ENCODE measurements around the gene PLCB4.

PLCB4 gene

DNA sequence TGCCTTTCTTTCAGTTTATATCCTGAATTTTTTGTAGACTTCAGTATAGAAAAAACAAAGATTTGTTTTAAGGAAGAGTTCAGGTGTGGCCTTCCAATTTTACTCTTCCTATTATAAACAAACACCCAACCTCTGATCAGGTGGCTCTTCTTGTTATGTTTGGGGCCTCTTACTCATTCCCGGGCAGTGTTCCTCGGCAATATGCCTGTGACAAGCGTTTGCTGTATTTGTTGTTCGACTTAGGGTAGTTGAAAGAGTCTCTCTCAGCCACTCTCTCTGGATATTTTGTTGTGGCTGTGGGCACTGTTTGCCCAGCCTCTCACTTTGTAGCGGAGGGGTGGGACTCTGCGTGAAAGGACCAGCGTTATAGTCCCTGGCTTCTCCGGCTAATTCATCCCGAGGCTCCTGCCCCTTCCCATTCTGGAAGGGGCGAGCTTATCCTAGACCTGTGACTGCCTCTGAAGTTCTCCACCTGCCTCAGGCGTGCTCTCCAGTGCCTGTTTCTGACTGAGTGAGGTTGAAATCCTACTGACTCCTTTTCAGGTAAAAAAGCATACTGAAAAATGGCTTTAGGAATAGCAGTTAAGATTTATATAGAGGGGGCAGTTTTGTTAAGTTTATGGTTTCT is 97.4 kb downstream of the PLCB4 start:
- H3K4me3 ChIP-seq (ENCODE audit: low read length) = no peak overlapping the region
- no peaks in the 10 kb centered on the region for H3K9me3 ChIP-seq (ENCODE audit: control insufficient read depth, insufficient read depth, low read length)
- no peaks in the 10 kb centered on the region for H3K4me1 ChIP-seq (ENCODE audit: control insufficient read depth, insufficient read depth, low read length)
- H3K27me3 ChIP-seq (ENCODE audit: control insufficient read depth, insufficient read depth, low read length) = no peaks in the 10 kb centered on the region; the same call in 1 of the 2 replicates
- H3K27ac ChIP-seq (ENCODE audit: low read length) = no peak overlapping the region
- H3K36me3 ChIP-seq (ENCODE audit: control insufficient read depth, insufficient read depth, low read length) = no peaks in the 10 kb centered on the region
- no peak for DNase-seq (ENCODE audit: low read depth, low spot score)
- no CpG with 5 or more reads among the region's 11 CpGs for WGBS (ENCODE audit: insufficient coverage, insufficient read length)

DNA sequence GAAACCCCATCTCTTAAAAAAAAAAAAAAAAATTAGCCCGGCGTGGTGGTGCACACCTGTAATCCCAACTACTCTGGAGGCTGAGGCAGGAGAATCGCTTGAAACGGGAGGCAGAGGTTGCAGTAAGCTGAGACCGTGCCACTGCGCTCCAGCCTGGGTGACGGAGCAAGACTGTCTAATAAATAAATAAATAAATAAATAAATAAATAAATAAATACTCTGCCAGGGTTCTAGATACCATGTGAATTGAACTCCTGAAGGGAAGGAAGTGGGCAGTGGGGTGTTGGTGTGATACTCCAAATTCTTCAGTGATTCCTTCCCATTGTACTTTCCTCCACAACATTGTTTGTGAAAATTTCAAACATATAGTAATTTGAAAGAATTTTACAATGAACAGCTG is 100.5 kb downstream of the PLCB4 start:
- Histone ChIP-seq H3K4me1 (ENCODE audit: control insufficient read depth, insufficient read depth, low read length) (no peaks in the 10 kb centered on the region), H3K9me3 (ENCODE audit: control insufficient read depth, insufficient read depth, low read length) (no peaks in the 10 kb centered on the region), H3K27me3 (ENCODE audit: control insufficient read depth, insufficient read depth, low read length) (no peaks in the 10 kb centered on the region; the same call in 1 of the 2 replicates), H3K27ac (ENCODE audit: low read length) (no peak overlapping the region), H3K4me3 (ENCODE audit: low read length) (no peak overlapping the region), H3K36me3 (ENCODE audit: control insufficient read depth, insufficient read depth, low read length) (no peaks in the 10 kb centered on the region)
- WGBS (ENCODE audit: insufficient coverage, insufficient read length) = no CpG with 5 or more reads among the region's 7 CpGs
- DNase-seq (ENCODE audit: low read depth, low spot score) = no peak

DNA sequence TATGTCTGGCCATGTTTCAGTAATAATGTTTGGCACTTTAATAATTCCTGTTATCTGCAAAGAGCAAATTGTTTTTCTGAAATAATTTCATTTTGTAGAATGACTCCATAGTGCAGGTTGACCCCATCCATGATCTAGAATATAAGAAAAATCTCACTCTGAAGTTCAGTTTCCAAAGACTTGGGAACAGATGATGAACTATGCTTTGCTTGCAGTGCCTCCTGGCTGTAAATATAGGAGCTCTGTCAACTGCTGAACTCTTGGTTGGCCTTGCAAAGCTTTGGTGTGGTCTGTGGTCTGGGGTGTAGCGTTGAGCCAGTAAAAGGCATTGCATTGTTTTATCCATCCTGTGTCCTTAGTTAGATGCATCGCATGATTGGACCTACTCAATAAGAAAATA is 104.0 kb downstream of the PLCB4 start:
- Histone ChIP-seq H3K4me1 (ENCODE audit: control insufficient read depth, insufficient read depth, low read length) (no peaks in the 10 kb centered on the region), H3K4me3 (ENCODE audit: low read length) (no peak overlapping the region), H3K27me3 (ENCODE audit: control insufficient read depth, insufficient read depth, low read length) (no peaks in the 10 kb centered on the region), H3K9me3 (ENCODE audit: control insufficient read depth, insufficient read depth, low read length) (no peaks in the 10 kb centered on the region), H3K27ac (ENCODE audit: low read length) (no peak overlapping the region), H3K36me3 (ENCODE audit: control insufficient read depth, insufficient read depth, low read length) (no peaks in the 10 kb centered on the region)
- no peak for DNase-seq (ENCODE audit: low read depth, low spot score)
- no CpG with 5 or more reads among the region's 2 CpGs for WGBS (ENCODE audit: insufficient coverage, insufficient read length)

DNA sequence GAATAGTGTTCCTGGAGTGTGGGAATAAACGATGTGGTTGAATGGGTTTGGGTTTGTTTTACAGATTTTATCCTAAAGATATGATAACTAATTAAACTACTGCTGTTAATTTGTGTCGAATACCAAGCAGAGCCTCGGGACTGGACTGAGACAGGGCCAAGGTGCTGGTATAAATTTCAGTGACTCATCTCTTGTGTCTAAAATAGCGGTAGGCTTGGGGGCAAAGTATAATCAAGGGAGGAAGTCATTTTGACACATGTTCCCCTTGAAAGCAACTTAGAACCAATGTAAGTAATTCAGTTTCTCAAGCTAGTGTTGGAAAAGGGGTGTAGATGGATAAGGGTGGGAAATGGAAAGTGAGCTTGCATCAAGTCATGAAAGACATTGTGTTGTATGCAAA is 108.4 kb downstream of the PLCB4 start:
- Histone ChIP-seq H3K4me3 (ENCODE audit: low read length) (no peak overlapping the region), H3K27me3 (ENCODE audit: control insufficient read depth, insufficient read depth, low read length) (no peaks in the 10 kb centered on the region), H3K27ac (ENCODE audit: low read length) (no peak overlapping the region), H3K4me1 (ENCODE audit: control insufficient read depth, insufficient read depth, low read length) (peaks cover 2% of the 10 kb centered on the region; the same call in 1 of the 2 replicates), H3K9me3 (ENCODE audit: control insufficient read depth, insufficient read depth, low read length) (no peaks in the 10 kb centered on the region), H3K36me3 (ENCODE audit: control insufficient read depth, insufficient read depth, low read length) (no peaks in the 10 kb centered on the region)
- no peak for DNase-seq (ENCODE audit: low read depth, low spot score)
- 100% methylated on average over 1 of the region's 4 CpGs for WGBS (ENCODE audit: insufficient coverage, insufficient read length)

DNA sequence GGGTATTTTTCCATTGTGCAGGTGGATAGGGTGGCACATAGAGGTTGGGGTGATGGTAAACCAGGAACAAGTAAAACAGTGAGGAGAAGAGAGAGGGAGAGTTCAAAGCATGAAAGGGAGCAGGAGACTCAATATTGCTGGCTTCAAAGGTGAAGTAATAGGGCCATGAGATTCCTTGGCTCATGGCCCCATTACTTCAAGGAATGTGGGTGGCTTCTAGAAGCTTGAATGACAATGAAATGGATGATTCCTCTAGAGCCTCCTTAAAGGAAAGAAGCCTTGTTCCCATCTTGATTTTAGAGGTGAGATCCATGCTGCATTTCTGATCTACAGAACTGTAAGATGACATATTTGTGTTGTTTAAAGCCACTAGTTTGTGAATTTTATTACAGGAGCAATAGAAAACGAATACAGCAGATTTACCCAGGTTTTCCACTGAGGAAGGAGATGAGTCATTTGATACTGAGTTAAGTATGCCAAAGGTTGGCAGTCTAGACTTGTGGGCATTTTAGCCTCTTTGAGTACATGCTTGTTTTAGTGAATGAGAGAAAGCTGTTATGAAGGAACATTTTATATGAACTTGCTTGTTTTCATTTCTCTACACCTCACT is 110.4 kb downstream of the PLCB4 start:
- DNase-seq (ENCODE audit: low read depth, low spot score) = no peak
- Histone ChIP-seq H3K9me3 (ENCODE audit: control insufficient read depth, insufficient read depth, low read length) (no peaks in the 10 kb centered on the region), H3K27ac (ENCODE audit: low read length) (no peak overlapping the region), H3K4me1 (ENCODE audit: control insufficient read depth, insufficient read depth, low read length) (peaks cover 2% of the 10 kb centered on the region; the same call in 1 of the 2 replicates), H3K36me3 (ENCODE audit: control insufficient read depth, insufficient read depth, low read length) (no peaks in the 10 kb centered on the region), H3K27me3 (ENCODE audit: control insufficient read depth, insufficient read depth, low read length) (no peaks in the 10 kb centered on the region), H3K4me3 (ENCODE audit: low read length) (no peak overlapping the region)
- WGBS (ENCODE audit: insufficient coverage, insufficient read length) = no CpG with 5 or more reads among the region's 1 CpG

DNA sequence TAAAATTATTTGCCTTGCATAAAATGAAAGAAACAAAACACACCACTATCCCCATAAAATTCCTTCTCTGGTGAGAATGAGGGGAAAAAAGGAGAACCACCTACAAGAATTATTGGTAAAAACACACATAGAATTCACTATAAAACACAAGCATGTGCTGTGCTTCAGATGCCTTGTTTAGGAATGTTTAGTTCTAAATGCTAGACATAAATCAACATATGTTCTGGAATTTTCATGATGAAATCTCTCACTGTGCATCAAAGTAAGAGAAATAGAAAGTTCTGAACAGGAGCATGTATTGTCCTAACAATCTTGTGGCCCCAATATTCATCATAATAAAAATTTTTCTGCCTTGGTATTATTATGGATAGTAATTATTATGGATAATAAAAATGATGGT is 111.0 kb downstream of the PLCB4 start:
- no peak overlapping the region for H3K27ac ChIP-seq (ENCODE audit: low read length)
- no peaks in the 10 kb centered on the region for H3K27me3 ChIP-seq (ENCODE audit: control insufficient read depth, insufficient read depth, low read length)
- H3K36me3 ChIP-seq (ENCODE audit: control insufficient read depth, insufficient read depth, low read length) = no peaks in the 10 kb centered on the region
- H3K4me1 ChIP-seq (ENCODE audit: control insufficient read depth, insufficient read depth, low read length) = peaks cover 2% of the 10 kb centered on the region; the same call in 1 of the 2 replicates
- DNase-seq (ENCODE audit: low read depth, low spot score) = no peak
- H3K4me3 ChIP-seq (ENCODE audit: low read length) = no peak overlapping the region
- H3K9me3 ChIP-seq (ENCODE audit: control insufficient read depth, insufficient read depth, low read length) = no peaks in the 10 kb centered on the region

DNA sequence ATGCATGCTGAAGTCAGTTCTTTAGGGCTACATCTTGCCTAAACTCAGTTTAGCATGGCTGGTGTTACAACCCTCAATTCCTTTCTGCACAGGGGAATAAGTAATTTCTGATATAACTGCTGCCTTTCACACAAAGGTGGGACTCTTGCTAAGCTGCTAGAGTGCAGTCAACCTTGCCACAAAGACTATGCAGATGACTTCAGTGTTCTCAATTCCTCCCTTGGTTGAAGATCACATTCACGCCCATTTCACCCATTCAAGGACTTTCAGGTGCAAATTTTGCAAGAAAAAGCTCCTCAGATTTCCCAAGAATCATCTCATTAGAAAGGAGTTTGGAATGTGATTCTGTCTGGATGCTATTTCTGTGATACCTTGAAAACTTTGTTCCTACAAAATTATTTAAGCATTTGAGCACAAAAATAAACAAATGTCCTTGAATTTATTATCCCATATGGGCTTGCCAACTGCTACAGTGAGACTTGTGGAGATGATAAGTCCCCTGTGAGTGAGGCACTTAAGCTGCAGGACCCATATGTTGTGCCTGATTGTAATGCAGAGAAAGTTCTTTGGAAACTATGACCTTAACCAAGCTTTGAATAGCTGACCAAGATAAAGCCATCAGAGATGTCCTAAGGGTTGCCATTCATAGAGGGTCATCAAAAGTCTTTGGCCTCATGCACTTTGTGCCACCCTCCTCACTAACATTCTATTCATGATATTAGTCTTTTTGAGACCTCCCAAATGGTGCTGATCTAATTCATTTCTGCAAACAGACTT is 111.8 kb downstream of the PLCB4 start:
- peak; percentile 33 for DNase-seq (ENCODE audit: low read depth, low spot score)
- Histone ChIP-seq H3K27me3 (ENCODE audit: control insufficient read depth, insufficient read depth, low read length) (no peaks in the 10 kb centered on the region), H3K9me3 (ENCODE audit: control insufficient read depth, insufficient read depth, low read length) (no peaks in the 10 kb centered on the region), H3K36me3 (ENCODE audit: control insufficient read depth, insufficient read depth, low read length) (no peaks in the 10 kb centered on the region), H3K27ac (ENCODE audit: low read length) (no peak overlapping the region), H3K4me1 (ENCODE audit: control insufficient read depth, insufficient read depth, low read length) (peaks cover 2% of the 10 kb centered on the region; the same call in 1 of the 2 replicates), H3K4me3 (ENCODE audit: low read length) (no peak overlapping the region)
- no CpG with 5 or more reads among the region's 1 CpG for WGBS (ENCODE audit: insufficient coverage, insufficient read length)

DNA sequence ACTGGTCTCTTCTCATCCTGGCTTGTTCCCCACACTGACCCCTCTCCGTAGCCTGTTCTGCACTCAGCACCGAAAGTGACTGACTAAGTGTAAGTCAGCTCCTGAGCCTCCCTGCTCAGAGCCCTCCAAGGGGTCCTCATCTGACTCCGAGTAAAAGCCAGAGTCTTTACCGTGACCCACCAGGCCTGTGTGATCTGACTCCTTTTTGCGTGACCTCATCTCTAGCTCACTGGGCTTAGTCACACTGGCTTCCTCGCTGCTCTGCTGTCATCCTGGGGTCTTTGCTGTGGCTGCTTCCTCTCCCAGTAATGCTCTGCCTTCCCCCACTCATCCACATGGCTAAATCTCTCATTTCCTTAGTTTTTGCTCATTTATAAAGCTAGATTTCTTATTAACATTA is 116.6 kb downstream of the PLCB4 start:
- Histone ChIP-seq H3K9me3 (ENCODE audit: control insufficient read depth, insufficient read depth, low read length) (no peaks in the 10 kb centered on the region), H3K4me1 (ENCODE audit: control insufficient read depth, insufficient read depth, low read length) (no peaks in the 10 kb centered on the region; the same call in 1 of the 2 replicates), H3K27me3 (ENCODE audit: control insufficient read depth, insufficient read depth, low read length) (no peaks in the 10 kb centered on the region), H3K4me3 (ENCODE audit: low read length) (no peak overlapping the region), H3K36me3 (ENCODE audit: control insufficient read depth, insufficient read depth, low read length) (no peaks in the 10 kb centered on the region), H3K27ac (ENCODE audit: low read length) (no peak overlapping the region)
- DNase-seq (ENCODE audit: low read depth, low spot score) = no peak
- WGBS (ENCODE audit: insufficient coverage, insufficient read length) = no CpG with 5 or more reads among the region's 6 CpGs

DNA sequence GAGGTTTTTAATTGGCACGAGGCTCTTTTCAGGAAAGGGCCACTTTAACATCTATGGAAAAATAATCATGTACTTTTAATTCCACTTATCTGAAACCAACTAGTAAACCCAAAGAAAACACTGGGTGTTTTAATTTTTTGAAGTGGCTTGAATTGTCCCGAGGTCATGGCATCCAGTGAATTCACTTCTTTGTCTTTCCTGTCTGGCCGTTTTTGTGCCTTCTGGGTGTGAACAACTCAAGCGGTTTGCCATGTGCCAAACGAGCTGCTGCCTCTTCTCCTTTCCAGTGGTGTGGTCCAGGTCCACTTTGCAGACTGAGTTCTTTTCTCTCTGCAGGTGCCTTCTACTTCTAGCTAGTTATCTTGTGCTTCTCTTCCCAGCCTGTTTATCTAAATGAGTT is 117.5 kb downstream of the PLCB4 start:
- H3K4me1 ChIP-seq (ENCODE audit: control insufficient read depth, insufficient read depth, low read length) = no peaks in the 10 kb centered on the region
- H3K27me3 ChIP-seq (ENCODE audit: control insufficient read depth, insufficient read depth, low read length) = no peaks in the 10 kb centered on the region
- H3K4me3 ChIP-seq (ENCODE audit: low read length) = no peak overlapping the region
- WGBS (ENCODE audit: insufficient coverage, insufficient read length) = no CpG with 5 or more reads among the region's 5 CpGs
- no peak for DNase-seq (ENCODE audit: low read depth, low spot score)
- H3K9me3 ChIP-seq (ENCODE audit: control insufficient read depth, insufficient read depth, low read length) = no peaks in the 10 kb centered on the region
- H3K27ac ChIP-seq (ENCODE audit: low read length) = no peak overlapping the region
- H3K36me3 ChIP-seq (ENCODE audit: control insufficient read depth, insufficient read depth, low read length) = no peaks in the 10 kb centered on the region

DNA sequence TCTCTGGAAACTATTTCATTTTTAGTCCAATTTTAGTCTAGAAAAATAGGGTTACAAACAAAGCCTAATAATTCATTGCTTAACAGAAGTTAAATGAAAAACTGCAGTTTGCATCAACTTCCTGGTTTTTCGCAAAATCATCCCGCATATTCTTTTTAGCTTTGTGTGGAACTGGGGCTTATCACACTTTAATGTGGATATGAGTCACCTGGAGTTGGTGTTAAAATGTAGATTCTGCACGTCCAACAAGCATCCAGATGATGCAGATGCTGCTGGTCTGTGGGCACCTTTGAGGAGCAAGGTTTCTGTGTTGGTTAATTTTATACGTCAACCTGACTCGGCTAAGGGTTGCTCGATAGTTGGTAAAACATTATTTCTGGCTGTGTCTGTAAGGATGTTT is 126.1 kb downstream of the PLCB4 start:
- DNase-seq (ENCODE audit: low read depth, low spot score) = no peak
- Histone ChIP-seq H3K36me3 (ENCODE audit: control insufficient read depth, insufficient read depth, low read length) (no peaks in the 10 kb centered on the region), H3K9me3 (ENCODE audit: control insufficient read depth, insufficient read depth, low read length) (no peaks in the 10 kb centered on the region), H3K27ac (ENCODE audit: low read length) (no peak overlapping the region), H3K4me3 (ENCODE audit: low read length) (no peak overlapping the region), H3K4me1 (ENCODE audit: control insufficient read depth, insufficient read depth, low read length) (no peaks in the 10 kb centered on the region), H3K27me3 (ENCODE audit: control insufficient read depth, insufficient read depth, low read length) (no peaks in the 10 kb centered on the region)
- no CpG with 5 or more reads among the region's 6 CpGs for WGBS (ENCODE audit: insufficient coverage, insufficient read length)
